Smooth muscle cell of the brain vasculature (primary cell): ENCODE measurements around the gene DNM1L.

ENCODE experiments used
- DNase-seq: peaks from one replicate; pipeline ENCODE4 v3.0.0-alpha.2; 2012; ENCODE audit warnings: low read depth, low spot score

The DNM1L gene

GRCh38 chr12:32679091-32679919 is at the start of gene DNM1L:
DNM1L (plus strand) TSS chr12:32679301; CDS start chr12:32679364, 63 bp downstream.
- DNase-seq = peak; percentile 91

GRCh38 chr12:32641287-32641901 is 37.7 kb upstream of the DNM1L start:
- DNase-seq = no peak

- no peak for DNase-seq
Measured at GRCh38 chr12:32644431-32644830, 34.7 kb upstream of the DNM1L start.

- DNase-seq = no peak
Measured at GRCh38 chr12:32647275-32647674, 31.8 kb upstream of the DNM1L start.

GRCh38 chr12:32650508-32650907 is 28.6 kb upstream of the DNM1L start:
- DNase-seq = no peak

GRCh38 chr12:32651151-32651955 is 27.7 kb upstream of the DNM1L start:
- DNase-seq = no peak

- DNase-seq = no peak
Measured at GRCh38 chr12:32651956-32652210, 27.2 kb upstream of the DNM1L start.

GRCh38 chr12:32659908-32660440 is 19.1 kb upstream of the DNM1L start:
- no peak for DNase-seq

- DNase-seq = no peak
Measured at GRCh38 chr12:32661706-32662105, 17.4 kb upstream of the DNM1L start.

GRCh38 chr12:32662665-32663064 is 16.4 kb upstream of the DNM1L start:
- no peak for DNase-seq

GRCh38 chr12:32666018-32666417 is 13.1 kb upstream of the DNM1L start:
- no peak for DNase-seq

GRCh38 chr12:32669584-32669983 is 9.5 kb upstream of the DNM1L start:
- no peak for DNase-seq

GRCh38 chr12:32671930-32672780 is 6.9 kb upstream of the DNM1L start:
- DNase-seq = peak; percentile 55

- no peak for DNase-seq
Measured at GRCh38 chr12:32679920-32680237, 778 bp downstream of the DNM1L start.

- no peak for DNase-seq
Measured at GRCh38 chr12:32680787-32681186, 1.7 kb downstream of the DNM1L start.

- DNase-seq = no peak
Measured at GRCh38 chr12:32681272-32681671, 2.2 kb downstream of the DNM1L start.

GRCh38 chr12:32686340-32686739 is 7.2 kb downstream of the DNM1L start:
- no peak for DNase-seq

GRCh38 chr12:32688786-32689185 is 9.7 kb downstream of the DNM1L start:
- no peak for DNase-seq

GRCh38 chr12:32690927-32691326 is 11.8 kb downstream of the DNM1L start:
- no peak for DNase-seq

GRCh38 chr12:32692358-32692757 is 13.3 kb downstream of the DNM1L start:
- no peak for DNase-seq

- DNase-seq = no peak
Measured at GRCh38 chr12:32693036-32693435, 13.9 kb downstream of the DNM1L start.

GRCh38 chr12:32695787-32696186 is 16.7 kb downstream of the DNM1L start:
- no peak for DNase-seq
